ENCODE data around the gene ZIC1. TPM values are rescaled to one million over a fixed set of nuclear protein-coding genes. Genes with fewer than 3 reads are reported as not detected.

Gene ZIC1
- total RNA-seq, 4 donors from 2014 or later: not detected

GRCh38 chr3:147400111-147400510 is 9.1 kb upstream of the ZIC1 start:
- Histone ChIP-seq H3K4me3 (no peak overlapping the region), H3K9me3 (no peaks in the 10 kb centered on the region), H3K27me3 (peaks cover 8 to 100% (median 35%) of the 10 kb centered on the region in 4 donors), H3K27ac (no peak overlapping the region), H3K36me3 (no peaks in the 10 kb centered on the region), H3K4me1 (peaks cover 0 to 27% (median 3%) of the 10 kb centered on the region in 3 donors)
- intact Hi-C loops (cut with DNase I): no loop called here
- DNase-seq: no peak
- no peak for TF ChIP-seq CTCF (IDR thresholded peaks at IDR 0.05)
- no peak for TF ChIP-seq POLR2A (IDR thresholded peaks at IDR 0.05)

GRCh38 chr3:147400999-147401398 is 8.2 kb upstream of the ZIC1 start:
- no peak for DNase-seq
- Histone ChIP-seq H3K4me3 (no peak overlapping the region), H3K27me3 (peaks cover 7 to 100% (median 36%) of the 10 kb centered on the region in 4 donors), H3K4me1 (peaks cover 0 to 25% (median 3%) of the 10 kb centered on the region in 3 donors), H3K27ac (no peak overlapping the region), H3K36me3 (no peaks in the 10 kb centered on the region), H3K9me3 (no peaks in the 10 kb centered on the region)
- intact Hi-C loops (cut with DNase I): no loop called here
- TF ChIP-seq POLR2A (IDR thresholded peaks at IDR 0.05) (no peak), CTCF (IDR thresholded peaks at IDR 0.05) (no peak)
- 0 to 9% methylated on average over 1 of the region's 1 CpG for WGBS, 2 donors

GRCh38 chr3:147401421-147401820 is 7.7 kb upstream of the ZIC1 start:
- Histone ChIP-seq H3K9me3 (no peaks in the 10 kb centered on the region), H3K4me3 (no peak overlapping the region), H3K27me3 (peaks cover 4 to 100% (median 36%) of the 10 kb centered on the region in 4 donors), H3K4me1 (peaks cover 0 to 21% (median 3%) of the 10 kb centered on the region in 3 donors), H3K36me3 (no peaks in the 10 kb centered on the region), H3K27ac (no peak overlapping the region)
- no peak for DNase-seq
- TF ChIP-seq CTCF (IDR thresholded peaks at IDR 0.05) (no peak), POLR2A (IDR thresholded peaks at IDR 0.05) (no peak)
- intact Hi-C loops (cut with DNase I): no loop called here
- WGBS, 2 donors: 0 to 27% methylated on average over 1 of the region's 1 CpG

GRCh38 chr3:147402159-147402558 is 7.0 kb upstream of the ZIC1 start:
- Histone ChIP-seq H3K27ac (no peak overlapping the region), H3K4me3 (no peak overlapping the region), H3K36me3 (no peaks in the 10 kb centered on the region), H3K27me3 (peaks cover 9 to 100% (median 34%) of the 10 kb centered on the region in 4 donors), H3K9me3 (no peaks in the 10 kb centered on the region), H3K4me1 (peaks cover 0 to 19% (median 3%) of the 10 kb centered on the region in 3 donors)
- 12 to 21% methylated on average over 5 of the region's 5 CpGs for WGBS, 2 donors
- intact Hi-C loops (cut with DNase I): no loop called here
- no peak for DNase-seq
- TF ChIP-seq CTCF (IDR thresholded peaks at IDR 0.05): no peak
- TF ChIP-seq POLR2A (IDR thresholded peaks at IDR 0.05): no peak

- 42 to 44% methylated on average over 4 to 5 of the region's 5 CpGs for WGBS, 2 donors
- peaks cover 0 to 12% (median 0%) of the 10 kb centered on the region in 3 donors for H3K4me1 ChIP-seq
- H3K27me3 ChIP-seq: peaks cover 18 to 100% (median 35%) of the 10 kb centered on the region in 4 donors
- H3K27ac ChIP-seq: no peak overlapping the region
- H3K36me3 ChIP-seq: no peaks in the 10 kb centered on the region
- intact Hi-C loops (cut with DNase I): no loop called here
- no peak overlapping the region for H3K4me3 ChIP-seq
- TF ChIP-seq POLR2A (IDR thresholded peaks at IDR 0.05) (no peak), CTCF (IDR thresholded peaks at IDR 0.05) (no peak)
- H3K9me3 ChIP-seq: peaks cover 0 to 10% (median 3%) of the 10 kb centered on the region in 3 donors
- no peak for DNase-seq
Observed at GRCh38 chr3:147403511-147403910, 5.7 kb upstream of the ZIC1 start.
